HUES6 (cell line): ENCODE measurements around the gene VWA1.
"Not testable (repeated sequence)": the region's sequence is repeated elsewhere in the genome, so short reads cannot be mapped to it uniquely, and the experiment has no call there.

Experiments
- H3K27ac ChIP-seq: 2 replicates; pipeline ENCODE4 v1.7.0; 2013; ENCODE audit warnings: low read depth, mild to moderate bottlenecking, low read length, inconsistent platforms
- H3K27me3 ChIP-seq: 2 replicates; pipeline ENCODE4 v1.6.1; 2013; ENCODE audit warnings: low read length; ENCODE audit not compliant: control insufficient read depth, insufficient read depth
- H3K36me3 ChIP-seq: 2 replicates; pipeline ENCODE4 v1.6.1; 2013; ENCODE audit warnings: low read length; ENCODE audit not compliant: control insufficient read depth, insufficient read depth
- H3K4me1 ChIP-seq: 2 replicates; pipeline ENCODE4 v1.6.1; 2013; ENCODE audit warnings: low read length; ENCODE audit not compliant: control insufficient read depth, insufficient read depth
- H3K4me3 ChIP-seq: 2 replicates; pipeline ENCODE4 v1.5.1; 2013; ENCODE audit warnings: low read depth, low read length
- H3K9ac ChIP-seq: one replicate; pipeline ENCODE4 v1.6.1; 2013; ENCODE audit warnings: mild to moderate bottlenecking, low read length
- H3K9me3 ChIP-seq: 2 replicates; pipeline ENCODE4 v1.6.1; 2013; ENCODE audit warnings: low read depth, low read length; ENCODE audit not compliant: control insufficient read depth, insufficient read depth

The VWA1 gene

DNA sequence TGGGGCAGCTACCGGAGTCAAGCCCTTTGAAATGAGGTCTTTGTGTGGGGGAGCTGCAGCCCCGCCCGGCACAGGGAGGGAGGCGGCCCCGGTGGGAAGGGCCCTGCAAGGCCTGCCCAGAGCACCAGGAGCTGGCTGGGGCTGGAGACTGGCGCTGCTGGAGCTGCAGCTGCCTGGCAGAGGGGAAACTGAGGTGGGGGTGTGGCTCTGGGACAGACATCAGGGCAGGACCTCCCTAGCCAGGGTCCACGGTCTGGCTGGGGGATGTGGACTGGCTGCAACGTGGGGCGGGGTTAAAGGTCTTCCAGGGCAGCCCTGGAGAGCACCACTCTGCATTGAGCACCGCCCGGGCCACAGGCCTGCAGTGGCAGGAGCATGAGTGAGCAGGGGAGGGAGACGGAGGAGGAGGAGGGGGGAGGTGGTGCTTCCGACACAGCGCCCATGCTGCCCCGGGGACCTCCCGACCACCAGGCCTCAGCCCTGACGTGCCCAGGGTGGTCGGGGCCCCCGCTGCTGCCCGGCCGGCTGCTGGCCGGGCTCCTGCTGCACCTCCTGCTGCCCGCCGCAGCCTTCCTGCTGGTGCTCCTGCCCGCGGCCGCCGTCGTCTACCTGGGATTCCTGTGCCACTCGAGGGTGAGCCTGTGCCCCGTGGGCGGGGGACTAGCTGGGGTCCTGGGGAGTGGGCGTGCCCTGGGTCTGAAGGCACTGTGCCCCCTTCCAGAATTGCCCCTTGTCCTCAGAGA lies 9.6 kb upstream of the VWA1 start:
- H3K36me3 ChIP-seq, result no peaks in the 10 kb centered on the region
- no peaks in the 10 kb centered on the region for H3K27me3 ChIP-seq
- H3K9me3 ChIP-seq, result no peaks in the 10 kb centered on the region
- H3K4me1 ChIP-seq, result peaks cover 42% of the 10 kb centered on the region
- peak overlapping the region; percentile 7 for H3K9ac ChIP-seq
- H3K4me3 ChIP-seq, result peak overlapping the region; percentile 41; the same call in 1 of the 2 replicates
- peak overlapping the region; percentile 22; the same call in 1 of the 2 replicates for H3K27ac ChIP-seq

DNA sequence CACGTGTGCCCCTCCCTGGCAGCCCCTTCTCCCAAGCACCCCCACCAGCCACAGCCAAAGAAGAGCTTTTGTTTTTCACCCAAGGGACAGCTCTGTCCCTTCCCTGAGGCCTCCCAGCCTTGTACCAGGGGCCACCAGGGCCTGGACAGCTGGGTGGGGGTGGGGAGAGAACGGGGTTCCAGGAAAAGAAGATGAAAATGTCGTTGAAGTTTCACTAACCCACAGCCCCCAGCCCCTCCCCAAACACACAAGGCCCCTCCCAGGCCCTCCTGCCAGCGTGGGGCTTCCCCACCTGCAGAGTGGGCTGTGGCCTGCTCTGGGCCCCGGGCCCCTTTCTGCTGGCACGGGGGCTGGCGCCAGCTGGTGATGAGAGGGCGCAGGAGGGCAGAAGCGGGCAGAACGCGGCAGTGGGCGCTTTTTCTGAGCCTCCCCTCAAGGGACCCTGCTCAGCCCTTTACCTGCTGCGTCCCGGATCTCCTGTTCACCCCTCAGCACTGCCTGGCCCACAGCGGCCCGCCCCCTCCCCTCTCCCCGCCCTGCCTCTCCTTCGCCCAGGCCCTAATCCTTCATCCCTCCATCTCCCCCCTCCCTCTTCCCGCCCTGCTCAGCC lies 8.9 kb upstream of the VWA1 start:
- peak overlapping the region; percentile 41; the same call in 1 of the 2 replicates for H3K4me3 ChIP-seq

DNA sequence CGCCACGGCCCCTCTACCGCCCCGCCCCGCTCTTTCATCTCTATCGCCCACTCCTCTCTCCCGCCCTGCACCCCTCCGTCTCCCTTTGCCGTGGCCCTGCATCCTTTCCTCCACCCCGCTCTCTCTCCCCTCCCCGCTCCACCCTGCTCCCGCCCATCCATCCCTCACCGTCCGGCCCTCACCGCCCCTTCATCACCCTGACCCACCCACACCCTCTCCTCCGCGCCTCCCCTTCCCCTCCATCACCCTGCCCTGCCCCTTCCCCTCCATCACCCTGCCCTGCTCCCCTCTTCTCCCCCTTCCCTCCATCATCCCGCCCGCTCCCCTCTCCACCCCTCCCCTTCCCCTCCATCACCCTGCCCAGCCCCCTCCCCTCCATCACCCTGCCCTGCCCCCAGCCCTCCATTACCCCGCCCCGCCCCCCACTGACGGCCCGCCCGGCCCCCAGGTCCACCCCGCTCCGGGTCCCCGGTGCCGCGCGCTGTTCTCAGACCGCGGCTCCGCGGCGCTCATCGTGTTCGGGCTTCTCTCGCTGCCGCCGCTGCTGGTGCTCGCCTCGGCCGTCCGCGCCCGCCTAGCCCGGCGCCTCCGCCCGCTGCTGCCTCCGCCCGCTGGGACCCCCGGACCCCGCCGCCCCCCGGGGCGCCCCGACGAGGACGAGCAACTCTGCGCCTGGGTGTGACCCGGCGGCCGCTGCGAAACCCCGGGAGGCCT lies 8.2 kb upstream of the VWA1 start:
- no peak overlapping the region for H3K27ac ChIP-seq
- H3K4me3 ChIP-seq, result peak overlapping the region; percentile 45
- no peaks in the 10 kb centered on the region for H3K27me3 ChIP-seq
- H3K9me3 ChIP-seq, result no peaks in the 10 kb centered on the region
- no peaks in the 10 kb centered on the region for H3K36me3 ChIP-seq
- peaks cover 42% of the 10 kb centered on the region for H3K4me1 ChIP-seq
- H3K9ac ChIP-seq, result peak overlapping the region; percentile 10

More for the DNA sequence above, 8.9 kb upstream of the VWA1 start:
- H3K4me1 ChIP-seq, result peaks cover 38% of the 10 kb centered on the region
- peak overlapping the region; percentile 7 for H3K9ac ChIP-seq
- H3K9me3 ChIP-seq, result no peaks in the 10 kb centered on the region
- H3K36me3 ChIP-seq, result no peaks in the 10 kb centered on the region
- H3K27ac ChIP-seq, result peak overlapping the region; percentile 22; the same call in 1 of the 2 replicates
- H3K27me3 ChIP-seq, result no peaks in the 10 kb centered on the region

DNA sequence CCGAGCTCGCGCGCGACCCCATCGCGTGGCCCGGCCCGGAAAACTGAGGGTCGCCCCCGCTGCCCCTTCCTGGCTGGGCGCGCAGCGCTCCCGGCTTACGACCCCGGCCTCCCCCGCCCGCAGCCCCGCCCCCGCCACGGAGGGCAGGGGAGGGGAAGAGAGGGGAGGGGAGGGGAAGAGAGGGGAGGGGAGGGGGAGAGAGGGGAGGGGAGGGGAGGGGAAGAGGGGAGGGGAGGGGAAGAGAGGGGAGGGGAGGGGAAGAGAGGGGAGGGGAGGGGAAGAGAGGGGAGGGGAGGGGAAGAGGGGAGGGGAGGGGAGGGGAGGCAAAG lies 7.7 kb upstream of the VWA1 start:
- Histone ChIP-seq H3K27ac (no peak overlapping the region), H3K36me3 (no peaks in the 10 kb centered on the region), H3K9ac (peak overlapping the region; percentile 10), H3K27me3 (no peaks in the 10 kb centered on the region), H3K4me1 (peaks cover 42% of the 10 kb centered on the region), H3K9me3 (no peaks in the 10 kb centered on the region), H3K4me3 (peak overlapping the region; percentile 45)

DNA sequence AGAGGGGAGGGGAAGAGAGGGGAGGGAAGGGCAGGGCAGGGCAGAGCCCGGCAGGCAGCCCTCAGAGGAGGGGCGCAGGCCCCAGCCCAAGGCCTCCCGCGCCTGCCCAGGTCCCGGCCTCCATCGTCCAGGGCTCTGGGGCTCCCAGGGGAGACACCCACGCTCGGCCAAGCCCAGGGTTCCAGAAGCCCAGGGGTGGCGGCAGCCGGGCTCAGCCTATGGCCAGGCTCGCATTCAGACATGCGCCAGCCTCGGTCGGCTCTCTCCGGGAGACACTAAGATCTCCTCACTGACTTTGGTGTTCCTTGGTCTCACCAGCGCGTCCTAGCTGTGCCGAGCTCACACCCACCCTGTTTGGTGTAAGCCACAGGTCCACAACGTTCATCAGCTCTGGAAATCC lies 7.3 kb upstream of the VWA1 start:
- no peak overlapping the region for H3K27ac ChIP-seq
- no peaks in the 10 kb centered on the region for H3K27me3 ChIP-seq
- H3K9me3 ChIP-seq, result no peaks in the 10 kb centered on the region
- peaks cover 42% of the 10 kb centered on the region for H3K4me1 ChIP-seq
- H3K36me3 ChIP-seq, result no peaks in the 10 kb centered on the region
- H3K9ac ChIP-seq, result no peak overlapping the region
- H3K4me3 ChIP-seq, result no peak overlapping the region

DNA sequence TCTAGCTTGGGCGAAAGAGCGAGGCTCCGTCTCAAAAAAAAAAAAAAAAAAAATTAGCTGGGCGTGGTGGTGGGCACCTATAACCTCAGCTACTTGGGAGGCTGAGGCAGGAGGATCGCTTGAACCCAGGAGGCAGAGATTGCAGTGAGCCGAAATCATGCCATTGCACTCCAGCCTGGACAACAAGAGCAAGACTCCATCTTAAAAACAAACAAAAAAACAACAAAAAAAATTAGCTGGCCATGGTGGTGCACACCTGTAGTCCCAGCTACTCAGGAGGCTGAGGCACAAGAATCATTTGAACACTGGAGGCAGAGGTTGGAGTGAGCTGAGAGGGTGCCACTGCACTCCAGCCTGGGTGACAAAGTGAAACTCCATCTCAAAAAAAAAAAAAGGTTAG lies 6.5 kb upstream of the VWA1 start:
- H3K27ac ChIP-seq, H3K4me3 ChIP-seq, H3K9ac ChIP-seq, H3K36me3 ChIP-seq, H3K27me3 ChIP-seq, H3K9me3 ChIP-seq: not testable (repeated sequence)
- peaks cover 50% of the 10 kb centered on the region for H3K4me1 ChIP-seq

DNA sequence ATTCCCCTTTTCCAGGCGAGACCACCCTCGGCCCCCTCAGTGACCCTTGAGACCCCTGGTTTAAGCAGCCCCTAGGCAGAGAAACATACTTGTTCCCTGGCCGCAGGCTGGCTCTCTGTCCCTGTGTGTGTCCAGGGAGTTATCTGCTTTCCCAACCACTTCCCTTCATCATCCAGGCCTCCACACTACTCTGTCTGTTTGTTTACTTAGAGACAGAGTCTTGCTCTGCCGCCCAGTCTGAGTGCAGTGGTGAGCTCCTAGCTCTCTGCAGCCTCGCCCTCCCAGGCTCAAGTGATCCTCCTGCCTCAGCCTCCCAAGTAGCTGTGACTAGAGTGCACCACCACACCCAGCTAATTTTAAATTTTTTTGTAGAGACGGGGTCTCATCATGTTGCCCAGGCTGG lies 5.8 kb upstream of the VWA1 start:
- no peaks in the 10 kb centered on the region for H3K36me3 ChIP-seq
- no peak overlapping the region; the same call in 1 of the 2 replicates for H3K27ac ChIP-seq
- peaks cover 55% of the 10 kb centered on the region for H3K4me1 ChIP-seq
- H3K9me3 ChIP-seq, result no peaks in the 10 kb centered on the region
- no peak overlapping the region for H3K4me3 ChIP-seq
- no peaks in the 10 kb centered on the region for H3K27me3 ChIP-seq
- no peak overlapping the region for H3K9ac ChIP-seq

DNA sequence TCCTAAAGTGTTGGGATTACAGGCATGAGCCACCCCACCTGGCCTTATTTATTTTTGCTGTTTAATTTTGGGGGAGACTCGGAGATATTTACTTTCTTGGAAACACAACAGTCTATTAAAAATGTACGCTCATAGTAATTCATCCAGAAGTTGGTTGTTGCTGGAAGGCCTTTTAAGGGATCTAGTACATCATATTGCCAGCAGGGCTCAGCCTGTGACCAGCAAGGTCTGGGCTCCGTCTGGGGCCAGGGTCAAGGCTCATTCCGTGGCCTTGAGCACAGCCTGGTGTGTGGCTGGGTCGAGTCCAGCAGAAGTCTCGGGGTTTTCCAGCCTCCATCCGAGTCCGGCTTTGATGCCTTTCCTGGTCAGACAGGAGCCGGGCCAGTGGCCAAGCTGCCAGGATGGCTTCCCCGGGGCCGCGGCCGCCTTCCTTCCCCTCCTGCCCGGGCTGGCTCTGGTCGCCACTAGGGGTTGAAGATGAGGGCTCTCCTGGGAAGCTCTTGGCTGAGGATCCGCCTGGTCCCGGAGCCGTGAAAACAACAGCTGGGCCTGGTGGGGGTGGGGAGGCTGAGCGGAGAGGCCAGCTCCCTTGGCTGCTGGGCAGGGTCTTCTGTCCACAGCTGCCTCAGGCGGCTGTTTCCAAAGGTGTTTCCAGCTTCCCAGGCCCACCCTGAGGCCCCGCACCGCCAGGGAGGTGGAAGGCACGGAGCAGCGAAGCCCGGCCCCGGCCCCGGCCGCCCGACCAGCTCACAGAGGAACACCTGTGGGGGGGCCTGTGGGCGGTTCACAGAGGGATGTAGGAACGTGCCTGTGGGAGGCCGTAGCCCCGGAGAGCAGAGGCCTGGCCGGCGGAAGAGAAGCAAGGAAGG lies 5.1 kb upstream of the VWA1 start:
- Histone ChIP-seq H3K27ac (peak overlapping the region; percentile 78; the same call in 1 of the 2 replicates), H3K4me1 (peaks cover 60% of the 10 kb centered on the region), H3K4me3 (peak overlapping the region; percentile 6; the same call in 1 of the 2 replicates), H3K9ac (peak overlapping the region; percentile 48), H3K9me3 (no peaks in the 10 kb centered on the region), H3K36me3 (no peaks in the 10 kb centered on the region), H3K27me3 (no peaks in the 10 kb centered on the region)

DNA sequence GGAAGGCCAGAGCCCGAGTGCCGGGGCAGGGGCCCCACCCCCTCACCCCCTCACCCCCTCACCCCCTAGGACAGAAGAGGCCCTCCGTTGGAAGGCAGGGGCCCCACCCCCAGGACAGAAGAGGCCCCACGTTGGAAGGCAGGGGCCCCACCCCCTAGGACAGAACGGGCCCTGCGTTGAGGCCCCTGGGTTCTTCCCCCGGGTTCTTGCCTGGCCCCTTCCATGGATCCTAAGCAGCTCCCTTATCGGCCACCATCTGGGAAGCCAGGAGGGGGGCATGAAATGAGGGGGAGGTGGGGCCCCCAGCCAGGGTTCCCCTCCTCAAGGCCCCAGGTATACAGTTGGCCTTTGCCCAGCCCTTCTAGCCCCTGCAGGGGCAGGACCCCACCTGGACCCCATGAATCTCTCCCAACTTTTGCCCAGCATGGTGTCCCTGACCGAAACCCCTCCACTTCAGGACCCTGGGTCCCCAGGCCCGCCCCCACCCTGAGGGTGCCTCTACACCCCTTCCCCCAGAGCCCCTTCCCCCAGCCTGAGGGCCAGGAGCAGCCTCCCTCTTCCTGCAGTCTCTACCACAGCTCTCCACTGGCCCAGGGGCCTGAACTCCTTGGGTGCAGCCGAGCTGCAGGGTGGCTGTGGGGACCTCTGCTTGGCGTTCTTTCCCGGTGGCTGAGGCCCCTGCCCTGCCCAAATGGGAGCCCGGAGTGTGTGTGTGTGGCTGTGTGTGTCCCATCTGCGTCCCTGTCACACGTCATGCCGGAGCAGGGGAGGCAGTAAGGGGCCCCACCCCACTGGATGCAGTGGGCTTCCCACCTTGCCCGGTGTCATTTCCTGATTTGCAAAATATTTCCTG lies 4.3 kb upstream of the VWA1 start:
- peaks cover 53% of the 10 kb centered on the region for H3K4me1 ChIP-seq
- no peaks in the 10 kb centered on the region for H3K9me3 ChIP-seq
- no peak overlapping the region for H3K4me3 ChIP-seq
- H3K36me3 ChIP-seq, result no peaks in the 10 kb centered on the region
- H3K9ac ChIP-seq, result peak overlapping the region; percentile 24
- H3K27me3 ChIP-seq, result peaks cover 3% of the 10 kb centered on the region; the same call in 1 of the 2 replicates
- H3K27ac ChIP-seq, result peak overlapping the region; percentile 50; the same call in 1 of the 2 replicates

DNA sequence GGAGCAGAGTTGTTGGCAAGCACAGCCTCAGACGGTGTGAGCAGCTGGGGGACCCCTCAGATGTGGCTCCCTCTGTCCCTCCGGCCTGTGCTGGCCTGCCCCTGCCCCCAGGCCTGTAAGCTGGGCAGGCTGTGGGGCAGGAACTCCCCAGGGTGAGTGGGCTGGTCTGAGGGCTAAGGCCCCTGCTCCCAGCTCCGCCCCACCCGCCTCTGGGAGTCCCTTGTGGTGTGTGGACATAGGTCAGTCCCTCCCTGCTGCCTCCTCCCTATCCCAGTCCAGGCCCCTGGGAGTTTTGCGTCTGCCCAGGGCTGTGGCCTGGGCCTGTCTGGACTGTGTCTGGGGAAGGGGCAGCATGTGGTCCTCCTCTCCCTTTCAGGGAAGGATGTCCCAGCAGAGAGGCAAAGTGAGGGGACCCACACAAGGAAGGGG lies 3.6 kb upstream of the VWA1 start:
- Histone ChIP-seq H3K4me3 (no peak overlapping the region), H3K9me3 (no peaks in the 10 kb centered on the region), H3K9ac (peak overlapping the region; percentile 24), H3K27me3 (peaks cover 7% of the 10 kb centered on the region; the same call in 1 of the 2 replicates), H3K36me3 (no peaks in the 10 kb centered on the region), H3K27ac (peak overlapping the region; percentile 50; the same call in 1 of the 2 replicates), H3K4me1 (peaks cover 53% of the 10 kb centered on the region)
